ENCODE results near the gene NPRL2. TPM values are rescaled to one million over a fixed set of nuclear protein-coding genes. Genes with fewer than 3 reads are reported as not detected.

Gene NPRL2
- total and polyA plus RNA-seq, 2 of the 13 experiments (the other 11 are each of a cell fraction or from before 2014, with no cell fraction given), result 30.6 to 51.4 TPM

GRCh38 chr3:50388016-50388719 is 37.6 kb upstream of the NPRL2 start (continued):
- no peak for TF ChIP-seq SMAD3 (CRISPR knock-in tag; IDR thresholded peaks at IDR 0.05)

- Histone ChIP-seq H3K79me2 (ENCODE audit: insufficient read depth, low read length) (no peaks in the 10 kb centered on the region), H3K4me2 (ENCODE audit: low read depth, low read length) (no peak overlapping the region), H3K9me3 (ENCODE audit: low read length) (no peaks in the 10 kb centered on the region), H3K4me1 (ENCODE audit: insufficient read depth, low read length) (peaks cover 16% of the 10 kb centered on the region), H3K9ac (ENCODE audit: insufficient read depth, low read depth, low read length) (no peak overlapping the region), H3K4me3 (replicated peaks in 1 of 3; ENCODE audit: insufficient read depth in 1 of 3, low read depth in 2 of 3, low read length in 3 of 3) (no peak overlapping the region), H3K36me3 (replicated peaks in 1 of 2; ENCODE audit: control insufficient read depth in 1 of 2, insufficient read depth in 2 of 2, low read length in 2 of 2) (no peaks in the 10 kb centered on the region), H3K27ac (ENCODE audit: extremely low read length, insufficient read depth, low read length) (no peak overlapping the region), H2AFZ (ENCODE audit: low read length) (no peak overlapping the region), H4K20me1 (ENCODE audit: insufficient read depth, low read length) (no peaks in the 10 kb centered on the region), H3K27me3 (ENCODE audit: control insufficient read depth in 1 of 2, insufficient read depth in 2 of 2, low read length in 2 of 2) (peaks cover 10 to 71% of the 10 kb centered on the region in 2 experiments)
- intact Hi-C loops (cut with micrococcal nuclease; ENCODE audit: unreplicated experiment), result no loop called here
- DNase-seq (ENCODE audit: low spot score) (no peak), FAIRE-seq (no peak), ATAC-seq (no peak)
- ChIA-PET POLR2A (no interaction called here), CTCF (ENCODE audit: low intra/inter-chr PET ratio, low total read pairs) (no interaction called here)
- TF ChIP-seq MAF1 (CRISPR knock-in tag; IDR thresholded peaks at IDR 0.05; ENCODE audit: borderline replicate concordance) (no peak), ZNF7 (CRISPR knock-in tag; IDR thresholded peaks at IDR 0.05) (no peak), ZNF879 (CRISPR knock-in tag; IDR thresholded peaks at IDR 0.05) (no peak), LRRFIP1 (CRISPR knock-in tag; conservative IDR thresholded peaks at IDR 0.05) (no peak)
- in situ Hi-C loops (cut with HindIII; ENCODE audit: extremely low pct_ligation_motif_present, low pct_unique_long_range_greater_than_20kb), result no loop called here
- 45% methylated on average over 13 of the region's 13 CpGs for WGBS (ENCODE audit: low lambda C conversion rate)
- no TSS peak for BruUV-seq (replicated peaks)
Observed at GRCh38 chr3:50385754-50386153, 35.2 kb upstream of the NPRL2 start.

All from HepG2 (cell line).